Vagina (tissue), 2 donors: Measurements from ENCODE around the gene SYNJ2BP. TPM values are rescaled to one million over a fixed set of nuclear protein-coding genes. Genes with fewer than 3 reads are reported as not detected.

Experiments used
- DNase-seq, 2 donors: peaks; one replicate each; pipeline ENCODE4 v3.0.0-alpha.2; 2017; ENCODE audit errors: extremely low spot score in 2 of 2
- H3K27ac ChIP-seq: fragments of 200-600 bp; sonication (generic); one replicate; pipeline ENCODE4 v1.5.1; 2019
- H3K27me3 ChIP-seq: fragments of 200-600 bp; sonication (generic); one replicate; pipeline ENCODE4 v1.5.1; 2019
- H3K36me3 ChIP-seq, 2 donors: fragments of 200-600 bp; sonication (generic); one replicate each; pipeline ENCODE4 v1.5.1; 2017 to 2019
- H3K4me1 ChIP-seq: fragments of 200-600 bp; sonication (generic); one replicate; pipeline ENCODE4 v1.5.1; 2019
- H3K4me3 ChIP-seq, 2 donors: fragments of 200-600 bp; sonication (generic); 1 replicate in 1 of 2; 2 replicates in 1 of 2; pipeline ENCODE4 v1.5.1; 2016 to 2019
- H3K9me3 ChIP-seq: fragments of 200-600 bp; sonication (generic); one replicate; pipeline ENCODE4 v1.5.1; 2019
- POLR2A ChIP-seq, 2 donors: fragments of 450-650 bp; IDR thresholded peaks; one replicate each; pipeline ENCODE4 v1.6.1; 2017; ENCODE audit warnings: antibody characterized with exemption in 2 of 2, mild to moderate bottlenecking in 2 of 2, moderate library complexity in 2 of 2
- POLR2AphosphoS5 ChIP-seq, 2 donors: sonication (generic); formaldehyde crosslinking; IDR thresholded peaks; one replicate each; pipeline ENCODE4 v1.9.0; 2017; ENCODE audit warnings: antibody characterized with exemption in 2 of 2, mild to moderate bottlenecking in 2 of 2, low read depth in 1 of 2; ENCODE audit not compliant: insufficient read depth in 1 of 2
- intact Hi-C: fragments of 100-400 bp; cut with DNase I; formaldehyde crosslinking; loops from one replicate; pipeline ENCODE4 v1.15.1; 2023
- total RNA-seq: library from RNA; depleted of rRNA; stranded (reverse); fragments of >200 nt; gene quantifications from one replicate; pipeline ENCODE4 v1.2.3, GENCODE V29; 2016
- TF ChIP-seq, protein P1 (sequence below), 3 experiments: fragments of 450-650 bp in 2 of 3; fragments of 200-600 bp in 1 of 3; sonication (generic) in 1 of 3; IDR thresholded peaks; one replicate each; pipeline ENCODE4 v1.5.1; 2017 to 2019; ENCODE audit warnings: antibody characterized with exemption in 3 of 3, mild to moderate bottlenecking in 2 of 3, moderate library complexity in 2 of 3

The SYNJ2BP gene
- total RNA-seq, 1 donor from 2014 or later, result 20.9 TPM

GRCh38 chr14:70391493-70392391 is 25.1 kb downstream of the SYNJ2BP start:
- Histone ChIP-seq H3K4me1 (no peaks in the 10 kb centered on the region), H3K4me3 (no peak overlapping the region), H3K27me3 (no peaks in the 10 kb centered on the region), H3K9me3 (no peaks in the 10 kb centered on the region), H3K36me3 (peaks cover 0 to under 1% of the 10 kb centered on the region in 2 donors), H3K27ac (no peak overlapping the region)
- no peak for DNase-seq
- no peak for TF ChIP-seq POLR2AphosphoS5 (IDR thresholded peaks at IDR 0.05; ENCODE audit: insufficient read depth in 1 of 2, low read depth in 1 of 2)
- TF ChIP-seq, protein P1, sequence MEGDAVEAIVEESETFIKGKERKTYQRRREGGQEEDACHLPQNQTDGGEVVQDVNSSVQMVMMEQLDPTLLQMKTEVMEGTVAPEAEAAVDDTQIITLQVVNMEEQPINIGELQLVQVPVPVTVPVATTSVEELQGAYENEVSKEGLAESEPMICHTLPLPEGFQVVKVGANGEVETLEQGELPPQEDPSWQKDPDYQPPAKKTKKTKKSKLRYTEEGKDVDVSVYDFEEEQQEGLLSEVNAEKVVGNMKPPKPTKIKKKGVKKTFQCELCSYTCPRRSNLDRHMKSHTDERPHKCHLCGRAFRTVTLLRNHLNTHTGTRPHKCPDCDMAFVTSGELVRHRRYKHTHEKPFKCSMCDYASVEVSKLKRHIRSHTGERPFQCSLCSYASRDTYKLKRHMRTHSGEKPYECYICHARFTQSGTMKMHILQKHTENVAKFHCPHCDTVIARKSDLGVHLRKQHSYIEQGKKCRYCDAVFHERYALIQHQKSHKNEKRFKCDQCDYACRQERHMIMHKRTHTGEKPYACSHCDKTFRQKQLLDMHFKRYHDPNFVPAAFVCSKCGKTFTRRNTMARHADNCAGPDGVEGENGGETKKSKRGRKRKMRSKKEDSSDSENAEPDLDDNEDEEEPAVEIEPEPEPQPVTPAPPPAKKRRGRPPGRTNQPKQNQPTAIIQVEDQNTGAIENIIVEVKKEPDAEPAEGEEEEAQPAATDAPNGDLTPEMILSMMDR (IDR thresholded peaks at IDR 0.05), result no peak
- intact Hi-C loops, result no loop called here

DNA sequence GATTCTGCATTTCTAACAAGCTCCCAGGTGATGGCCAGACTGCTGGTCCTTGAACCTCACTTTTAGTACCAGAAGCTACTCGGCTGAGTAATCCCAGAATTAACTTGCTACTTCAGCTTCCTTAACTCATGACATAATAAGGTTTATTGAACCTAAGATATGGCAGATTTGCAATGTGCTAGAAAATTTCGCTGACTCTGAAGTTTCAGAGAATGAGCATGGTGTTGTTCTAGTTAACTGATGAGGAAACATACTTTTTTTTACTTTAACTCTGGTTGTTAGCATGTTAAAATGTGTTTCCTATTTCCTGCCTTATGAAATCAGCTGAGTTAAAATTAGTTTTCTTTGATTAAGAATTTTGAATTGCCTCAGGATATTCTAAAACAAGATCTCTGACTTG is 34.4 kb downstream of the SYNJ2BP start:
- H3K36me3 ChIP-seq, result peaks cover 0 to 22% of the 10 kb centered on the region in 2 donors
- no peaks in the 10 kb centered on the region for H3K4me1 ChIP-seq
- TF ChIP-seq POLR2A (IDR thresholded peaks at IDR 0.05) (no peak), POLR2AphosphoS5 (IDR thresholded peaks at IDR 0.05; ENCODE audit: insufficient read depth in 1 of 2, low read depth in 1 of 2) (no peak)
- TF ChIP-seq, protein P1 (IDR thresholded peaks at IDR 0.05), result no peak
- no peak overlapping the region for H3K27ac ChIP-seq
- no peaks in the 10 kb centered on the region for H3K27me3 ChIP-seq
- no peak for DNase-seq
- H3K4me3 ChIP-seq, result no peak overlapping the region
- intact Hi-C loops, result no loop called here
- no peaks in the 10 kb centered on the region for H3K9me3 ChIP-seq

DNA sequence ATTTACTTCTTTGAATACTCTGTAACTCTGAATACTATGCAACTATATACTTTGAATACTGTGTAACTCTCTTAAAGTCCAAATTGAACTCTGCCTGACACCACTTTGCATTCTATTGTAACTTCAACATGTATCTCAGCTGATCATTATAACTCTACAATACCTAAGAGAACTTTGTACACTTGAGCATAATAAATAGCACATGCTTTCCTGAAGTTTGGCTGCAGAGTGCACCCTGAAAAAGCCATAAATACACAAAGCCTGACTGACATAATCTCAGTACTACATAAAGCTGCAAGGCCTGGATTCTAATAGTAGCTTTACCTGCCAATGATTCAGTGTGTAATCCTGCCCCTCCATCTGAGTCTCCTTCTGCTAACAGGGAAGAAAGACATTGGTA is 36.1 kb downstream of the SYNJ2BP start:
- H3K27ac ChIP-seq, result no peak overlapping the region
- H3K27me3 ChIP-seq, result no peaks in the 10 kb centered on the region
- H3K4me3 ChIP-seq, result no peak overlapping the region
- H3K4me1 ChIP-seq, result no peaks in the 10 kb centered on the region
- peaks cover 0 to 22% of the 10 kb centered on the region in 2 donors for H3K36me3 ChIP-seq
- no peaks in the 10 kb centered on the region for H3K9me3 ChIP-seq
- no peak for TF ChIP-seq POLR2AphosphoS5 (IDR thresholded peaks at IDR 0.05; ENCODE audit: insufficient read depth in 1 of 2, low read depth in 1 of 2)
- TF ChIP-seq POLR2A (IDR thresholded peaks at IDR 0.05), result no peak
- TF ChIP-seq, protein P1 (IDR thresholded peaks at IDR 0.05), result no peak
- DNase-seq, result no peak
- intact Hi-C loops, result no loop called here

DNA sequence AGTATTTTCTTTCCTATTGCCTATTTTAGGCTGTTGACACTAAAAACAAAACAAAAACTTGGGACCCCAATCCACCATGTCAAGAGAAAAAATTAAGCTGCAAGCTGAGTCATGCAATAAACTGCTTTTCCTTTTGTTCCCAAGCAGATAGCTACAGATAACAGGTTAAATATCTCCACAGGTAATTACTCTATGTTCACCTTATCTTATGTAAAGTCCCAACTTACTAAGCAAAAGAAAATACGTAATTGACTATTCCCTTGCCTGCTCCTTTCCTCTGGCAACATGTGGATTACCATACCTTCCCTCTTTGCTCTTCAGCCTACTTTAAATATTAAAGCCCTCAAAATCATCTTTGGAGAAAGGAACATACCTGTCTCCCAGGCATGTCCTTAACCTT is 38.2 kb downstream of the SYNJ2BP start:
- H3K36me3 ChIP-seq, result peaks cover 0 to 34% of the 10 kb centered on the region in 2 donors
- H3K4me3 ChIP-seq, result no peak overlapping the region
- H3K27me3 ChIP-seq, result no peaks in the 10 kb centered on the region
- H3K9me3 ChIP-seq, result no peaks in the 10 kb centered on the region
- H3K27ac ChIP-seq, result no peak overlapping the region
- DNase-seq, result no peak
- TF ChIP-seq POLR2A (IDR thresholded peaks at IDR 0.05), result no peak
- TF ChIP-seq, protein P1 (IDR thresholded peaks at IDR 0.05), result no peak
- no peak for TF ChIP-seq POLR2AphosphoS5 (IDR thresholded peaks at IDR 0.05; ENCODE audit: insufficient read depth in 1 of 2, low read depth in 1 of 2)
- H3K4me1 ChIP-seq, result no peaks in the 10 kb centered on the region
- intact Hi-C loops, result no loop called here

Other genes starting within 250 kb of the SYNJ2BP start
- 0.49 TPM for gene SLC8A3, start 228.1 kb downstream of the SYNJ2BP start, total RNA-seq
- 23.3 TPM for gene COX16, start 57.4 kb downstream of the SYNJ2BP start, total RNA-seq
- gene ADAM21, start 35.1 kb upstream of the SYNJ2BP start, total RNA-seq, result not detected
- 1.2 TPM for gene ADAM20, start 117.9 kb upstream of the SYNJ2BP start, total RNA-seq
- 37.6 TPM for gene MED6, start 183.6 kb upstream of the SYNJ2BP start, total RNA-seq
- gene TTC9, start 224.8 kb upstream of the SYNJ2BP start, total RNA-seq, result 6.1 TPM